T-helper 2 cell treated with Interferon-gamma antibody and Interleukin-4, amounts not matched to agents 5 μg/mL and 100 μg/mL, for 36 hours (primary cell): ENCODE data around the gene USP19.

ENCODE experiments used
- DNase-seq: peaks from one replicate; pipeline ENCODE4 v3.0.0; 2021; ENCODE audit warnings: low spot score
- H3K27ac Mint-ChIP-seq: one replicate; pipeline ENCODE4 v1.8.0; 2021; ENCODE audit warnings: mild to moderate bottlenecking, mixed read lengths
- H3K27me3 Mint-ChIP-seq: one replicate; pipeline ENCODE4 v1.8.0; 2021; ENCODE audit warnings: low read depth, mixed read lengths
- H3K36me3 Mint-ChIP-seq: one replicate; pipeline ENCODE4 v1.8.0; 2021; ENCODE audit warnings: low read depth, mixed read lengths
- H3K4me1 Mint-ChIP-seq: one replicate; pipeline ENCODE4 v1.8.0; 2021; ENCODE audit warnings: low read depth, mixed read lengths
- H3K4me3 Mint-ChIP-seq: one replicate; pipeline ENCODE4 v1.8.0; 2022; ENCODE audit warnings: mild to moderate bottlenecking, moderate library complexity, mixed read lengths
- H3K9me3 Mint-ChIP-seq: one replicate; pipeline ENCODE4 v1.8.0; 2021; ENCODE audit warnings: mixed read lengths

The USP19 gene

DNA sequence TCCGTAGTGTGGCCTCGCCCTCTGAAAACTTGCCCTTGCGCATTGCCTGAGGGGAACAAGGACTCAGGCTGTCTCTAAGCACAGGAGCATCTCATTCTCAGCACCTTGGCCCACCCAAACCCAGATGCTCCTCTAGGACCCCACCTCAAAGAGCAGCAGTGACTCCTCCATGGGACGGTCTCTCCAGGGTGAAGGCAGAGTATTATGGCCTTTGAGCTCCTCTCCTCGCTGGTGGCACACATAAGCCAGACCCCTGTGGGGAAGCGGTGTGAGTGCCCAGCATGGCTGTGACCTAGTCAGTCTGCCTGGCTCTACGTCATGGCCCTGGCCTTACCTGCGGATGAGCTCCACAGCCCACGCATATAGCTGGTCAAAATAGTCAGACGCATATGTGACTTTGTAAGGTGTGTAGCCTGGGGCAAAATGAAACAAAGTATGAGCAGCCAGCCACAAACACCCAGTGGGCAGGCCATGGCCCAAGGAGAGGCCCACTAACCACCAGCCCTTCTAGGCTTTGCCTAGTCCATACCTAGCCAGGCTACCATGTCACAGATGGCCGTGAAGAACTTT, 20.5 kb downstream of the USP19 start:
- no peak overlapping the region for H3K4me3 Mint-ChIP-seq
- H3K27ac Mint-ChIP-seq: no peak overlapping the region
- H3K36me3 Mint-ChIP-seq: peaks cover 51% of the 10 kb centered on the region
- no peaks in the 10 kb centered on the region for H3K9me3 Mint-ChIP-seq
- H3K4me1 Mint-ChIP-seq: peaks cover 15% of the 10 kb centered on the region
- DNase-seq: no peak
- H3K27me3 Mint-ChIP-seq: no peaks in the 10 kb centered on the region

DNA sequence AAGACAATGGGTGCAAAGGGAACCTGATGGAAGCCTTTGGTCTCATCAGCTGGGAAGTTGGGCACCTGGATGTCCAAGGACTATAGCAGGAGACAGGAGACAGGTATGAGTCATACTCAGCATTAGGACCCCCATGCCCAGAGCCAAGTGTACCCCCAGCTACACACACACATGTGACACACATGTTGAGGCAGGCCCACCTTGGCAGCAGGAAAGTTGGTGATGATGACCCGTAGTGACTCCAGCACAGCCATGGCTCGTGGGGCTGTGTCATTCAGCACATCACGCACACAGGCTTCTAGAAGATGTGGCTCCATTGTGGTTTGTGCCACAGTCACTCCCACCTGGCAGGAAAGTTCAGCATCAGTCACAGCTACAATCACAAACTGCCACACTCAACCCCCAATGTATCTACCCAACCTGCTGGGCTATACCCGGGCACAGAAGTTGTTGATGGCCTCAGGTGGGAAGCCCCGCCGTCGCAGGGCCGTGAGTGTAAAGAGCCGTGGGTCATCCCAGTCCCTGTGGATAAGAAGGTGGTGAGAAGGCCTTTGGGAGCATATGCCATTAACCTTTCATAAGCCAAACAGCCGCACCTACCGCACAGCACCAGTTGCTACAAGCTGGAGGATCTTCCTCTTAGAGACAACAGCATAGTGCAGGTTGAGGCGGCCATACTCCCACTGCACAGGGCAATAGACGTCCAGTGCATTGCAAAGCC, 21.6 kb downstream of the USP19 start:
- Mint-ChIP-seq H3K4me1 (peaks cover 14% of the 10 kb centered on the region), H3K36me3 (peaks cover 49% of the 10 kb centered on the region), H3K4me3 (no peak overlapping the region), H3K27me3 (no peaks in the 10 kb centered on the region), H3K9me3 (no peaks in the 10 kb centered on the region), H3K27ac (no peak overlapping the region)
- no peak for DNase-seq

DNA sequence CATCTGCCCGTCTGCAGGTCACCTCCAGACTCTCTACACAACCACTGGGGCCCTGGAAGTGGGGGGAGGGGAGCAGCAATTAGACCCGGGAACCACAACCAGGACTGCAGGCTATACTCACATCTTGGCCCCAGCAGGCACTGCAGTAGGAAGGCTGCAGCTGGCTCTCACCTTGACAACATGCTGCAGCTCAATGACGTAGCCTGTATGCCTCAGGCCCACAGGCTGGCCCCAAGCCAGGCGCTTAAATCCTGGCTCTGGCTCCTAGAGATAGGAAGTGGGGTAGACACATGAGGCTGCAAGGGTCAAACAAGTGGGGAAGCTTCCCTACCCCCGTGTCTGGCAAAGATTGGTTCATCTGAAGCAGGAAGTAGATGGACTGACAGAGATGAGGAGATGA, 22.2 kb downstream of the USP19 start:
- Mint-ChIP-seq H3K27me3 (no peaks in the 10 kb centered on the region), H3K9me3 (no peaks in the 10 kb centered on the region), H3K27ac (no peak overlapping the region), H3K36me3 (peaks cover 46% of the 10 kb centered on the region), H3K4me1 (peaks cover 8% of the 10 kb centered on the region), H3K4me3 (no peak overlapping the region)
- DNase-seq: no peak

DNA sequence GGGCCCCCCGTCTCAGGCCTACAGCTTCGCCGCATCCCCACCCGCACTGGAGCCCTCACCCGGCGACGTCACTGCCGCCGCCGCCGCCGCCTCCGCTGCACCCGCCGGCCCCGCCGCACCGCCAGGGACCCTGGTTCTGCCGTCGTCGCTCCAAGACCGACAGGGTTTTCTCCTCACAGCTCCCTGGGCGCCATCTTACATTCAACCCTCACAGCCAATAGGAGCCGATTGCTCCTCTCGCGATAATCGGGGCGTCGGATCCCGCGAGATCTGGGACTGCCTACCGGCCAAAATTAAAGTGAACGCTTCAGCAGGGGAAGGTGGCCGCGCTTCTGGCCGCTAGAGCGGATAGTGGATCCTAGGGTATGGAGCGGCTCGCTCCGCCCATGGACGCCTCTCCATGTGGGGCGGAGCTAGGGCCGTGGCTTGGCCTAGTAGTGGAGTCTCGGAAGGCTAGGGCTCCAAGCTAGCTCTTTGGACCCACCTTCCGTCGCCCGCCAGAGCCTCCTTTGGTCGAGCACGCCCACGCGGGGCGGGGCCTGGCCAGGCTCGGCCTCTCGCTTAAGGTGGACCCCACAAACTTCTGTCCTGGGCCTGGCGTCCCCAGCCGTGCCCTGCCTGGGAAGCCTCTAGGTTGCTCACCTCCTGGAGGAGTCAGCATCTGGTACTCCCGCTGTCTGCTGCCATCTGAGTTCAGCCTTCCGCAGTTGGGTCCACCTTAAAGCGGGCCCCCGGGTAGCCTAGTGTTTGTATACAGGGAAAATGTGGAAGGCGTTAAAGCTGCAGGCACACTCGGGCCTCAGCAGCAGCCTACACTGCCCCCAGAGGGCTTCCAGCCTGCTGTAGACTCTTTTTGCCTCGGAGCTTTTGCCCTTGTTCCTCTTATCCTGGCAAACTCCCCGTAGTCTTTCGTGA, 26.5 kb downstream of the USP19 start, which contains the start of gene QRICH1:
QRICH1 (minus strand) TSS at position 219 of the 915 bp plus-strand sequence. CDS start 17,054 bp downstream, outside the sequence.
- Mint-ChIP-seq H3K4me3 (peak within 1 kb of the TSS; percentile 91), H3K36me3 (peaks cover 25% of the 10 kb centered on the region), H3K4me1 (peaks cover 18% of the 10 kb centered on the region), H3K9me3 (no peaks in the 10 kb centered on the region), H3K27ac (peak within 1 kb of the TSS; percentile 97), H3K27me3 (no peaks in the 10 kb centered on the region)
- peak; percentile 95 for DNase-seq

DNA sequence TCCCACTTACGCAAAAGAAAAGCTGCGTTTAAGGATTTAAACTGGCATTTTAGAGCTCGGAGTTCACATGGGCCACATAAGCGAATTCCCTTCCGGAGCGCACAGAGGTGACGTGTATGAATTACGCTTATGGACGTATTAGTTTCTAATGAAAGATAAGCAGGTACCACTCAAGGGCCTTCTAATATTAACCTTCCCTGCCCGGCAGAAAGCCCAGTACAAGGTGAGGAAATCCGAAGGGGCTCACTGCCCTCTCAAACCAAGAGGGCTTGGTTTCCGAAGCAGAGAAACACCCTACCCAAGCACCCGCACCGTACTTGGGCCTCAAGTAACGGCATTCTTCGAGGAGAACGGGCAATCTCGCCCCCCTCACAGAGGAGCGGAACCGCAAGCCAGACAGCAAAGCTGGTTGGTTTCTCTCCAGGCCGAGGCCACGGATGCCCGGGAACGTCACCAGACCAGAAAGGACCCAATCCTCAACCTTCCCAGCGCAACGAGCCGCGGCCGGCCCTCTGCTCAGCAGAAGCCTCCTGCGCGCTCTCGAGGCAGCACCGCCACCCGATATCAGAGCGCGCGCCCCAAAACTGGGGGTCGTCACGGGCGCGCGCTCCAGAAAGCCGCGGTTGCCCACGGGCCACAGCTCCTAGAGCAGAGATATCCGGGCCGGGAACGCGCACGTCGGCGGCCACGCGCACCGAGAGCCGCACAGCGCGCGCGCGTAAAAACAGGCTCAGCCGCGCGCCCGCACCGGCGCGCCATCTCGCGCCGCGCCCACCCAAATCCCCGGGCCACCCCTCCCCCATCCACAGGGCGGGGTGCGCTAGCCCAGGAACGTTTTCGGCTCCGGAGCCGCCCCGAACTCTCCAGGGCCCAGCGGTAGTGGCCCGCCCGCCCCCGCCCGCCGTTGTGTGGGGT, 27.4 kb downstream of the USP19 start:
- peak; percentile 82 for DNase-seq
- Mint-ChIP-seq H3K36me3 (peaks cover 19% of the 10 kb centered on the region), H3K4me3 (peak overlapping the region; percentile 91), H3K27ac (peak overlapping the region; percentile 91), H3K4me1 (peaks cover 18% of the 10 kb centered on the region), H3K9me3 (no peaks in the 10 kb centered on the region), H3K27me3 (no peaks in the 10 kb centered on the region)

DNA sequence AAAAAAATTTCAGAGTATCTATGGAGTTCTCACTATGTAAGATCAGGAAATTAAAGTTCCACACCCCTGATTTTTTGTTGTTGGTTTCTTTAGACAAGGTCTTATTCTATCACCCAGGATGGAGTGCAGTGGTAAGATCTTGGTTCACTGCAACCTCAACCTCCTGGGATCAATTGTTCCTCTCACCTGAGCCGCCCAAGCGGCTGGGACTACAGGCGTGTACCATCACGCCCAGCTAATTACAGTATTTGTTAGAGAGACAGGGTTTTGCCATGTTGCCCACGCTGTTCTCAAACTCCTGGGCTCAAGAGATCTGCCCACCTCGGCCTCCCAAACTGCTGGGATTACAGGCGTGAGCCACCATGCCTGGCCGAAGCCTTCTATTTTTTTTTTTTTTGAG, 39.2 kb downstream of the USP19 start:
- Mint-ChIP-seq H3K4me3 (no peak overlapping the region), H3K27ac (no peak overlapping the region), H3K36me3 (peaks cover 17% of the 10 kb centered on the region), H3K27me3 (no peaks in the 10 kb centered on the region), H3K4me1 (peaks cover 5% of the 10 kb centered on the region), H3K9me3 (no peaks in the 10 kb centered on the region)
- no peak for DNase-seq

DNA sequence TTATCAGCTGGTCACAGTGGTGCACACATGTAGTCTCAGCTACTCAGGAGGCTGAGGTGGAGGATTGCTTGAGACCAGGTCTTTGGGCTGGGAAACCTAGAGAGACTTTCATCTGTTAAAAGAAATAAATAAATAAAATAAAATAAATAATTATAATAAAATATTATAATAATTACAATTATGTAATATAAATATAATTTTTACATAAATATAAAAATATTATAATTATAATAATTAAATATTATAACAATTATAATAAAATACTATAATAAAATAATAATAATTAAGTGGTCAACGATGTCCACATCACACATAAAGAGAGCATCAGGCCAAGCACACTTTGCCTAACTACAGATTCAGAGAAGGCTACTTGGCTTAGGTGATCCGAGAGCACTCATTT, 41.4 kb downstream of the USP19 start:
- Mint-ChIP-seq H3K4me1 (peaks cover 5% of the 10 kb centered on the region), H3K4me3 (no peak overlapping the region), H3K36me3 (peaks cover 25% of the 10 kb centered on the region), H3K27ac (no peak overlapping the region), H3K9me3 (no peaks in the 10 kb centered on the region), H3K27me3 (no peaks in the 10 kb centered on the region)
- DNase-seq: no peak

DNA sequence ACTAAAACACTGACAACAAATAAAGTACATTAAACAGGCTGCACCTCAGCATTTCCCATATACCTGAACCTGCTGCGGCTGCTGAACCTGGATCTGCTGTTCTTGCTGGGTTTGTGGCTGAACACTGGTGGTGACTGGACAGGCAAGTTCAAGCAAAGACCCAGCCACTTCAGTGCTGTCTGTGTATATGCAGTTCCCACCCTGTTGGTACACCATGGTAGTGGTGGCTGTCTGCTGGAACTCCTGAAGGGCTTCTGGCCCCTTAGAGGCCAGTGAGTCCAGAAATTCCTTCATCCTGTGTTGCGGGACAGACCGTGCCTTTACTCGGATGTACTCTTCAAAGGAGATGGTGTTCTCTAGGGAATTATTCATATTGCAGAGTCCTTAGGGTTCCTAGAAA, 44.0 kb downstream of the USP19 start:
- Mint-ChIP-seq H3K36me3 (peaks cover 41% of the 10 kb centered on the region), H3K9me3 (no peaks in the 10 kb centered on the region), H3K4me3 (no peak overlapping the region), H3K27ac (no peak overlapping the region), H3K4me1 (peaks cover 5% of the 10 kb centered on the region), H3K27me3 (no peaks in the 10 kb centered on the region)
- no peak for DNase-seq

DNA sequence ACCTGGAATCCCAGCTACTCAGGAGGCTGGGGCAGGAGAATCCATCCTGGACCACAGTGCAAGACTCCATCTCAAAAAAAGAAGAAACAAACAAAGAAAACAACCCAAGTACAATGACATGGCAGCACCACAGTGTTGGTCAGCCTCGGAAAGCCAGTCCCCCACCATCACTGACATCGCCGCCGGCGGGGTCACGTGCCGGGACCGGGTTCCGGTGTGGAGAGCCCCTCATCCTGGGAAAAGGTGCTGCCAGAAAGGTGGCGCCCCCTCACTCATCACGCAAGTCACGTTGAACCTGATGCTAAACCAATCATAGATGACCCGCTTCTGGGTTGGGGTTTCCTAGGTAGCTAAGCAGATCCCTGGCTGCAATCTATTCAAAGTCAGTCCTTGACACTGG, 44.5 kb downstream of the USP19 start:
- H3K9me3 Mint-ChIP-seq: no peaks in the 10 kb centered on the region
- no peak overlapping the region for H3K4me3 Mint-ChIP-seq
- H3K27ac Mint-ChIP-seq: no peak overlapping the region
- H3K36me3 Mint-ChIP-seq: peaks cover 45% of the 10 kb centered on the region
- DNase-seq: no peak
- peaks cover 5% of the 10 kb centered on the region for H3K4me1 Mint-ChIP-seq
- no peaks in the 10 kb centered on the region for H3K27me3 Mint-ChIP-seq
